Body of pancreas (tissue), 4 donors: ENCODE results near the gene RAD51B. TPM values are rescaled to one million over a fixed set of nuclear protein-coding genes. Genes with fewer than 3 reads are reported as not detected.

ENCODE experiments used
- ATAC-seq: fragments of 150-250 bp; one replicate; pipeline ENCODE4 v1.9.1; 2016
- DNase-seq, 4 donors: peaks; one replicate each; pipeline ENCODE4 v3.0.0-alpha.2; 2019
- H3K27ac ChIP-seq, 4 donors: fragments of 200-600 bp; sonication (generic); 1 replicate in 3 of 4; 2 replicates in 1 of 4; pipeline versions ENCODE4 v1.5.1 to v1.6.1; 2016 to 2019; ENCODE audit warnings: mild to moderate bottlenecking in 1 of 4, mixed read lengths in 1 of 4, moderate library complexity in 1 of 4
- H3K27me3 ChIP-seq, 2 donors: fragments of 200-600 bp; sonication (generic); one replicate each; pipeline ENCODE4 v1.6.0; 2016; ENCODE audit warnings: mild to moderate bottlenecking in 1 of 2
- H3K36me3 ChIP-seq, 2 donors: fragments of 200-600 bp; sonication (generic); replicated peaks in 1 of 2; 2 replicates each; pipeline ENCODE4 v1.5.1; 2016; ENCODE audit warnings: low read depth in 2 of 2; ENCODE audit not compliant: insufficient read depth in 1 of 2
- H3K4me1 ChIP-seq: fragments of 200-600 bp; sonication (generic); one replicate; pipeline ENCODE4 v1.6.0; 2016
- H3K4me3 ChIP-seq, 2 donors: fragments of 200-600 bp; sonication (generic); 1 replicate in 1 of 2; 2 replicates in 1 of 2; pipeline ENCODE4 v1.5.1; 2016 to 2019
- H3K9me3 ChIP-seq, 3 donors: fragments of 200-600 bp; sonication (generic); 1 replicate in 2 of 3; 2 replicates in 1 of 3; pipeline ENCODE4 v1.5.1; 2016
- POLR2A ChIP-seq, 3 donors: fragments of 450-650 bp; IDR thresholded peaks; one replicate each; pipeline ENCODE4 v1.6.1; 2016; ENCODE audit warnings: antibody characterized with exemption in 3 of 3, mild to moderate bottlenecking in 2 of 3
- WGBS, 2 donors: methylation state at CpG; one replicate each; pipeline ENCODE4 v1.1.5; 2017; 5-methylcytosine and 5-hydroxymethylcytosine counted together
- intact Hi-C: fragments of 100-400 bp; cut with DNase I; formaldehyde crosslinking; loops from one replicate; pipeline ENCODE4 v1.15.1; 2023
- total RNA-seq, 2 donors: library from RNA; depleted of rRNA; stranded (reverse); fragments of >200 nt; gene quantifications; one replicate each; pipeline ENCODE4 v1.1.0, GENCODE V29; 2016
- TF ChIP-seq, protein P1 (sequence below), 7 experiments: fragments of 450-650 bp in 4 of 7; fragments of 200-600 bp in 3 of 7; sonication (generic) in 3 of 7; IDR thresholded peaks; one replicate each; pipeline ENCODE4 v1.5.1; 2016 to 2019; ENCODE audit warnings: antibody characterized with exemption in 7 of 7

Gene RAD51B
- total RNA-seq, 2 donors from 2014 or later = 12.2 to 29.6 TPM

DNA sequence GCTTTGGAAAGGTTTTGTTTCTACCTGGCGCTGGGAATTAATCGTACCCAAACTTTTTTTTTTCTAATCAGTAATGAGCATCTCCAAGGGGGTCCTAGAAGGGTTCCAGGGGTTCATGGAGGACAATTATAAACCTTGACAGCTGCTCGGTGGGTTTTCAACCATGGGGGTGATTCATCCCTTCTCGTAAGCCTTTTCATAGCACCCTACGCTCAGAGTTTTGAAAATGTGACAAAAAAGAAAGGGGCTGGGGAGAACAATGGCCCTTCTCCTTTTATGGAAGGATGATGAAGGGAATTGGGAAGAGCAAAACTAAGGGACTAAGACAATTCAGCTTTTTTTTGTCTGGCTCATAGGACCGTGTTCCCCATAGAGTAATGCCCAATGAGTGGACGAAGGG lies 776.6 kb downstream of the RAD51B start:
- no peaks in the 10 kb centered on the region for H3K9me3 ChIP-seq
- H3K27ac ChIP-seq = peak overlapping the region; percentile 93 to 99 (median 95)
- intact Hi-C loops = no loop called here
- ATAC-seq (no peak), DNase-seq (no peak)
- no peaks in the 10 kb centered on the region for H3K27me3 ChIP-seq
- 39% methylated on average over 7 of the region's 7 CpGs for WGBS, 2 donors
- H3K4me3 ChIP-seq = no peak overlapping the region
- TF ChIP-seq, protein P1, sequence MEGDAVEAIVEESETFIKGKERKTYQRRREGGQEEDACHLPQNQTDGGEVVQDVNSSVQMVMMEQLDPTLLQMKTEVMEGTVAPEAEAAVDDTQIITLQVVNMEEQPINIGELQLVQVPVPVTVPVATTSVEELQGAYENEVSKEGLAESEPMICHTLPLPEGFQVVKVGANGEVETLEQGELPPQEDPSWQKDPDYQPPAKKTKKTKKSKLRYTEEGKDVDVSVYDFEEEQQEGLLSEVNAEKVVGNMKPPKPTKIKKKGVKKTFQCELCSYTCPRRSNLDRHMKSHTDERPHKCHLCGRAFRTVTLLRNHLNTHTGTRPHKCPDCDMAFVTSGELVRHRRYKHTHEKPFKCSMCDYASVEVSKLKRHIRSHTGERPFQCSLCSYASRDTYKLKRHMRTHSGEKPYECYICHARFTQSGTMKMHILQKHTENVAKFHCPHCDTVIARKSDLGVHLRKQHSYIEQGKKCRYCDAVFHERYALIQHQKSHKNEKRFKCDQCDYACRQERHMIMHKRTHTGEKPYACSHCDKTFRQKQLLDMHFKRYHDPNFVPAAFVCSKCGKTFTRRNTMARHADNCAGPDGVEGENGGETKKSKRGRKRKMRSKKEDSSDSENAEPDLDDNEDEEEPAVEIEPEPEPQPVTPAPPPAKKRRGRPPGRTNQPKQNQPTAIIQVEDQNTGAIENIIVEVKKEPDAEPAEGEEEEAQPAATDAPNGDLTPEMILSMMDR (IDR thresholded peaks at IDR 0.05) = peak in 2 of 7 experiments; percentile 18 to 22
- no peak for TF ChIP-seq POLR2A (IDR thresholded peaks at IDR 0.05)
- peaks cover 54% of the 10 kb centered on the region for H3K4me1 ChIP-seq
- no peaks in the 10 kb centered on the region for H3K36me3 ChIP-seq

DNA sequence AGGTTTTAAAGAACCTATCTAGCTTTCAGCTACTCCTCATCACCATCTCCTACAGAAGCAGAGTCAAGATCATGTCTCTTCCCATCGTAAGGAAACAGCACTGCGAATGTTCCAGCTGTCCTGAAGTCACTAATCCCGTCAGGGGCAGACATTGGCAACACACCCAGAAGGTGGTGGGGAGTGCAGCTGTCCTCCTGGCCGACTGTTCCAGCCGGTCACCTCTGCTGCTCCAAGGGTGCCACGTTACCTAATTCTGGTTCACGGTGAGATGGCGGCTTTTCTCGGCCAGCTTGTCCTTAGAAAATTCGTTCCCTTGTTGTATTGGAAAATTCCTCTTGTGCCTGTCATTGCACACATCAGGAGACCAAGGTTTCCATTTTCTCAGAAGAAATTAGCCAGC lies 777.1 kb downstream of the RAD51B start:
- H3K4me3 ChIP-seq = no peak overlapping the region
- ATAC-seq (peak; percentile 68), DNase-seq (peak; percentile 85 to 93 (median 90))
- H3K36me3 ChIP-seq = no peaks in the 10 kb centered on the region
- H3K27me3 ChIP-seq = no peaks in the 10 kb centered on the region
- intact Hi-C loops = no loop called here
- no peaks in the 10 kb centered on the region for H3K9me3 ChIP-seq
- 47 to 50% methylated on average over 10 of the region's 10 CpGs for WGBS, 2 donors
- peaks cover 54% of the 10 kb centered on the region for H3K4me1 ChIP-seq
- peak overlapping the region; percentile 93 to 99 (median 95) for H3K27ac ChIP-seq
- peak; percentile 79 to 93 (median 91) for TF ChIP-seq POLR2A (IDR thresholded peaks at IDR 0.05)
- TF ChIP-seq, protein P1 (IDR thresholded peaks at IDR 0.05) = no peak

DNA sequence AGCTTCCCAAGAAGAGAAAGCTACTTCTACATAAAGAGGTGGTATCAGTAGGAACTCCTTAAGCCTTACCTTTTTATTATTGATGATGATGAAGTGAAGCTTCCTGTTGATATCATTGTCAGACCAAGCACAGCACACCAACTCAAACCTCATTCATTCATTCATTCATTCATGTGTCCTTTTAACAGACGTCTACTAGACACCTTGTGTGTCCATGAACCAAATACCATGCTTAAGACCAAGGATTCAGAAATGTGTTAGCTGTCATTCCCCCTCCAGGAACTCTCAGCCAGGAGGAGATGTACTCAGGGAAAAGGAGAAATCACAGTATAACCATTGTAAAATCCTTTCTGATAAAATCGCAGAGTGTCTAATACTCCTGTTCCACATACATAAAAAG lies 778.5 kb downstream of the RAD51B start:
- no peak overlapping the region for H3K4me3 ChIP-seq
- H3K27me3 ChIP-seq = no peaks in the 10 kb centered on the region
- H3K9me3 ChIP-seq = no peaks in the 10 kb centered on the region
- DNase-seq (no peak), ATAC-seq (peak; percentile 3)
- H3K27ac ChIP-seq = peak overlapping the region; percentile 95 to 99 (median 97)
- H3K36me3 ChIP-seq = no peaks in the 10 kb centered on the region
- H3K4me1 ChIP-seq = peaks cover 54% of the 10 kb centered on the region
- no peak for TF ChIP-seq POLR2A (IDR thresholded peaks at IDR 0.05)
- TF ChIP-seq, protein P1 (IDR thresholded peaks at IDR 0.05) = no peak
- intact Hi-C loops = no loop called here
- WGBS, 2 donors = 32 to 39% methylated on average over 2 of the region's 2 CpGs

DNA sequence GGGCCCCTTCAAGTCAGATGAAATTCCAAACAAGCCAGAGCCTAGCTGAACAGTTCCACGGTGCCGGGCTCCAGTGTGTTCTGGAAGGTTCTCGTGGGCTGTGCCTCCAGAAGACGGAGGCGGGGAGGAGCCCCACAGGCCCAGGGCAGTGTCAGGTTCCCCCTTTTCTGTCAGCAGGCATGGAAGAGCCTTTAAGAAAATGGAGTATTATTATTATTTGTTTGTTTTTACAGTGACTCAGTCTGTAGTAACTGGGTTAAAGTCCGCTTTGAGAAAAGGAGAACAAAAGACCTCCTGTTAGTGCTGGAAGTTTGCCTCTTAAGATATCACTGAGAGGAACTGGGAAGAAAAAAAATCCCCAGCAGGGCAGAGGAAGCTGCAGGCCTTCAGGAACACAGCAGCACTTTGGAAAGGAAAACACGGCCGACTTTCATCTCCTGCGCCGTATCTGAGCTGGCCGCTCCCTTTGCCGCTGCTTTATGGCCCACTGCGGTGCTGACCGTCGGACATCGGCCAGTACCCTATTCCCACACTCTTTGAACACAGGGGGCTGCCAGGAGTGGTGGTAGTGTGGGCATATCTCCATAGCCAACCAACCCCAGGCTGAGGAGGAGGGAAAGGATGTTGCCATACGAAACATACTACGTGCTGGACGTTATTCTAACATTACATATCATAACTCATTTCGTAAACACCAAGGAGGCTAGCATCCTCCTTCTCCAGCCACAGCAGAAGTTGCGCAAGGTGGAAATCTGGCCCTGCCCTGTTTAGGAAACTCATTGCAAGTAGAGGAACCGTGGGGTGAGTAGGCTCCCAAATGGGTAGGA lies 779.3 kb downstream of the RAD51B start:
- peak; percentile 53 to 87 (median 83) for TF ChIP-seq POLR2A (IDR thresholded peaks at IDR 0.05)
- TF ChIP-seq, protein P1 (IDR thresholded peaks at IDR 0.05) = peak in 3 of 7 experiments; percentile 22 to 30 (median 22)
- peak; percentile 87 for ATAC-seq
- H3K4me1 ChIP-seq = peaks cover 54% of the 10 kb centered on the region
- H3K4me3 ChIP-seq = no peak overlapping the region
- H3K36me3 ChIP-seq = no peaks in the 10 kb centered on the region
- intact Hi-C loops = no loop called here
- 18 to 22% methylated on average over 19 to 22 of the region's 22 CpGs for WGBS, 2 donors
- peak overlapping the region; percentile 95 to 99 (median 97) for H3K27ac ChIP-seq
- no peaks in the 10 kb centered on the region for H3K9me3 ChIP-seq
- H3K27me3 ChIP-seq = no peaks in the 10 kb centered on the region
- peak; percentile 74 to 89 (median 83) for DNase-seq
